Measurements from ENCODE around the gene STRN3. TPM values are rescaled to one million over a fixed set of nuclear protein-coding genes. Genes with fewer than 3 reads are reported as not detected.

The STRN3 gene
- total and polyA plus RNA-seq, 2 donors (not counting 1 experiment from before 2014, with no cell fraction given) = 7.7 to 43.9 TPM

DNA sequence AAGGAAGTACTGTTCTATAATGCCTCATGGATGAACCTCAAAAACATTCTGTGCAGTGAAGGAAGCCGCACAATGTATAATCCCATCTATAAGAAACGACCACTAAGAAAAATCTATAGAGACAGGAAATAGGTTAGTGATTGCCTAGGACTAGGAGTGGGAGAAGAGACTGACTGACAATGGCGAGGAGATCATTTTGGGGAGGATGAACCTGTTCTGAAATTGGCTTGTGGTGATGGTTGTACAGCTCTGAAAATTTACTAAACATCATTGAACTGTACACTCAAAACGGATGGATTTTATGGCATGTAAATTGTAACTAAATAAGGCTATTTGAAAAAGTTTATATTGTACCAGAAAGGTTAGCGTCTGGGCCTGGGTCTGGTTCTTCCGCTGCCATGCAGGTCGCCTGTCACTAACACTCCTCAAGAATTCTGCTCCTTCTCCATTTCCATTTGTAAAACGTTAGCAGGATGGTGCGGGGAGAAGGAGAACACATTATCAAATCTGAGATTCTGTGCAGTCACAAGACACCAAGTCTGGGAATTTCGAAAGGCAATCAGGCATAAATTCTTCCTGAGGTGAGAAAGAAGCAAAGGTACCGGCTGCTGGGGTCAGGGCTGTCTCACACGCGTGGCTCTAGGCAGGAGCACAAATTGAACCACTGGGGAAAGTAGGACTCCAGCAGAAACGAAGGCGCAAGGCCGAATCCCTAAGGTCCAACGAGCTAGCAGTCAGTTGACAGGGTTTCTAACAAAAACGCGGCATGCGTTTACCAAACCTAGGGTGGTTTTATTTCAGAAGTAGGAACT, 152.7 kb downstream of the STRN3 start:
- ChIA-PET POLR2A (no interaction called here), CTCF (interaction anchor here (0.6 to 1.1 kb wide), 2 partner anchors 16 to 18 kb away, joined by 3 to 4 read pairs; no protein-coding TSS in a partner anchor)
- H3K4me1 Mint-ChIP-seq = peaks cover 25% of the 10 kb centered on the region
- Histone ChIP-seq H3K4me2 (replicated peaks; ENCODE audit: low read depth, low read length, poor library complexity, severe bottlenecking) (peak overlapping the region; percentile 95), H3K9me3 (ENCODE audit: control extremely low read depth in 1 of 3, control insufficient read depth in 2 of 3, insufficient read depth in 1 of 3, low read length in 2 of 3) (peaks cover 0 to 5% (median 0%) of the 10 kb centered on the region in 3 donors), H4K20me1 (ENCODE audit: control insufficient read depth, insufficient read depth, low read length, poor library complexity, severe bottlenecking) (no peaks in the 10 kb centered on the region), H3K9ac (ENCODE audit: low read length) (peak overlapping the region; percentile 71), H3K4me3 (ENCODE audit: control extremely low read depth in 1 of 5, extremely low read depth in 1 of 5, insufficient read depth in 1 of 5, low read depth in 2 of 5, low read length in 4 of 5) (peak overlapping the region in 4 of 5 experiments; percentile 57 to 83 (median 70)), H3K4me1 (ENCODE audit: control insufficient read depth in 2 of 2, insufficient read depth in 2 of 2, low read length in 2 of 2) (peaks cover 20 to 21% of the 10 kb centered on the region in 2 donors), H3K27me3 (replicated peaks in 1 of 4; ENCODE audit: control extremely low read depth in 1 of 4, control insufficient read depth in 3 of 4, insufficient read depth in 4 of 4, low read length in 3 of 4) (peaks cover 0 to 23% (median 12%) of the 10 kb centered on the region in 4 experiments), H3K79me2 (ENCODE audit: control insufficient read depth, insufficient read depth, low read length) (no peaks in the 10 kb centered on the region), H3K36me3 (replicated peaks in 1 of 2; ENCODE audit: control extremely low read depth in 1 of 2, control insufficient read depth in 1 of 2, extremely low read depth in 1 of 2, insufficient read depth in 2 of 2, low read length in 1 of 2) (no peaks in the 10 kb centered on the region), H2AFZ (ENCODE audit: insufficient read depth, low read depth, low read length, poor library complexity, severe bottlenecking) (peak overlapping the region; percentile 88), H3K27ac (ENCODE audit: low read length in 2 of 2) (no peak overlapping the region)
- intact Hi-C loops (cut with micrococcal nuclease) = loop anchor here (10.0 kb wide), 1 partner anchor 691 kb away; the partner anchor contains the start of gene NUBPL
- H3K27me3 Mint-ChIP-seq = peaks cover 14% of the 10 kb centered on the region
- ATAC-seq (ENCODE audit: low read depth) = no peak
- no peaks in the 10 kb centered on the region for H3K9me3 Mint-ChIP-seq (ENCODE audit: insufficient read depth)
- H3K27ac Mint-ChIP-seq = peak overlapping the region; percentile 46
- DNase-seq = no peak
- H3K4me3 Mint-ChIP-seq = peak overlapping the region; percentile 77
- WGBS (ENCODE audit: insufficient coverage) = 61% methylated on average over 15 of the region's 20 CpGs
- TF ChIP-seq EZH2 (IDR thresholded peaks at IDR 0.05; ENCODE audit: borderline replicate concordance, insufficient read depth, low read depth, low read length, poor library complexity, severe bottlenecking) = no peak
- TF ChIP-seq, protein P1, sequence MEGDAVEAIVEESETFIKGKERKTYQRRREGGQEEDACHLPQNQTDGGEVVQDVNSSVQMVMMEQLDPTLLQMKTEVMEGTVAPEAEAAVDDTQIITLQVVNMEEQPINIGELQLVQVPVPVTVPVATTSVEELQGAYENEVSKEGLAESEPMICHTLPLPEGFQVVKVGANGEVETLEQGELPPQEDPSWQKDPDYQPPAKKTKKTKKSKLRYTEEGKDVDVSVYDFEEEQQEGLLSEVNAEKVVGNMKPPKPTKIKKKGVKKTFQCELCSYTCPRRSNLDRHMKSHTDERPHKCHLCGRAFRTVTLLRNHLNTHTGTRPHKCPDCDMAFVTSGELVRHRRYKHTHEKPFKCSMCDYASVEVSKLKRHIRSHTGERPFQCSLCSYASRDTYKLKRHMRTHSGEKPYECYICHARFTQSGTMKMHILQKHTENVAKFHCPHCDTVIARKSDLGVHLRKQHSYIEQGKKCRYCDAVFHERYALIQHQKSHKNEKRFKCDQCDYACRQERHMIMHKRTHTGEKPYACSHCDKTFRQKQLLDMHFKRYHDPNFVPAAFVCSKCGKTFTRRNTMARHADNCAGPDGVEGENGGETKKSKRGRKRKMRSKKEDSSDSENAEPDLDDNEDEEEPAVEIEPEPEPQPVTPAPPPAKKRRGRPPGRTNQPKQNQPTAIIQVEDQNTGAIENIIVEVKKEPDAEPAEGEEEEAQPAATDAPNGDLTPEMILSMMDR (IDR thresholded peaks at IDR 0.05) = no peak

DNA sequence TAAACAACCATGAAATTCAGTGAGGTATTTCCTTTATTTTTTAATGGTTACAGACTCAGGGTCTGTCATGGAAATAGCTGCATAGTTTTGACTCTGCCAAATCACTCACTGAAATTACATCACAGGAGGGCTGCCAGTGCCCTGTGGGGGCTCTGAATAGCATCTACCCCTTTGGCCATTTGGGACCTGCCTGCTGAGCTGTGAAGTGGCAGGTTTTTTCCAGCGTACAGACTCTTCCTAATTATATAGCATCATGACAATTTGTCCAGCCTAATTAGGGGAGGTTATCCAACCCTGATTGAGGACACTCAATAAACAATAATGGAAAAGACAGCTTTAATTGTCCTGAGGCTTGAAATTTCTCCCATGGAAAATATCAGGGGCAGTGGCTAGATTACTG, 153.6 kb downstream of the STRN3 start:
- Histone ChIP-seq H2AFZ (ENCODE audit: insufficient read depth, low read depth, low read length, poor library complexity, severe bottlenecking) (no peak overlapping the region), H3K79me2 (ENCODE audit: control insufficient read depth, insufficient read depth, low read length) (no peaks in the 10 kb centered on the region), H3K27me3 (replicated peaks in 1 of 4; ENCODE audit: control extremely low read depth in 1 of 4, control insufficient read depth in 3 of 4, insufficient read depth in 4 of 4, low read length in 3 of 4) (peaks cover 0 to 23% (median 12%) of the 10 kb centered on the region in 4 experiments), H3K4me1 (ENCODE audit: control insufficient read depth in 2 of 2, insufficient read depth in 2 of 2, low read length in 2 of 2) (peaks cover 20 to 21% of the 10 kb centered on the region in 2 donors), H3K4me2 (replicated peaks; ENCODE audit: low read depth, low read length, poor library complexity, severe bottlenecking) (no peak overlapping the region), H4K20me1 (ENCODE audit: control insufficient read depth, insufficient read depth, low read length, poor library complexity, severe bottlenecking) (no peaks in the 10 kb centered on the region), H3K27ac (ENCODE audit: low read length in 2 of 2) (no peak overlapping the region), H3K9ac (ENCODE audit: low read length) (no peak overlapping the region), H3K36me3 (replicated peaks in 1 of 2; ENCODE audit: control extremely low read depth in 1 of 2, control insufficient read depth in 1 of 2, extremely low read depth in 1 of 2, insufficient read depth in 2 of 2, low read length in 1 of 2) (no peaks in the 10 kb centered on the region), H3K9me3 (ENCODE audit: control extremely low read depth in 1 of 3, control insufficient read depth in 2 of 3, insufficient read depth in 1 of 3, low read length in 2 of 3) (peaks cover 0 to 5% (median 0%) of the 10 kb centered on the region in 3 donors), H3K4me3 (ENCODE audit: control extremely low read depth in 1 of 5, extremely low read depth in 1 of 5, insufficient read depth in 1 of 5, low read depth in 2 of 5, low read length in 4 of 5) (no peak overlapping the region)
- WGBS (ENCODE audit: insufficient coverage) = no CpG with 5 or more reads among the region's 1 CpG
- TF ChIP-seq EZH2 (IDR thresholded peaks at IDR 0.05; ENCODE audit: borderline replicate concordance, insufficient read depth, low read depth, low read length, poor library complexity, severe bottlenecking) = no peak
- TF ChIP-seq, protein P1 (IDR thresholded peaks at IDR 0.05) = no peak
- no peak for ATAC-seq (ENCODE audit: low read depth)
- no peak overlapping the region for H3K27ac Mint-ChIP-seq
- CTCF ChIA-PET = no interaction called here
- POLR2A ChIA-PET = no interaction called here
- no peaks in the 10 kb centered on the region for H3K9me3 Mint-ChIP-seq (ENCODE audit: insufficient read depth)
- H3K4me1 Mint-ChIP-seq = peaks cover 25% of the 10 kb centered on the region
- intact Hi-C loops (cut with micrococcal nuclease) = loop anchor here (10.0 kb wide), 1 partner anchor 692 kb away; the partner anchor contains the start of gene NUBPL
- no peak for DNase-seq
- H3K4me3 Mint-ChIP-seq = no peak overlapping the region
- H3K27me3 Mint-ChIP-seq = peaks cover 14% of the 10 kb centered on the region

Data from B cell (primary cell).